ENCODE results near the gene SPATS2.

Gene SPATS2

GRCh38 chr12:49559011-49559675 is 191.9 kb downstream of the SPATS2 start:
- DNase-seq, result no peak

GRCh38 chr12:49560695-49561094 is 193.4 kb downstream of the SPATS2 start:
- DNase-seq, result no peak

GRCh38 chr12:49562233-49562632 is 195.0 kb downstream of the SPATS2 start:
- DNase-seq, result no peak

GRCh38 chr12:49562831-49563230 is 195.6 kb downstream of the SPATS2 start:
- no peak for DNase-seq

DNA sequence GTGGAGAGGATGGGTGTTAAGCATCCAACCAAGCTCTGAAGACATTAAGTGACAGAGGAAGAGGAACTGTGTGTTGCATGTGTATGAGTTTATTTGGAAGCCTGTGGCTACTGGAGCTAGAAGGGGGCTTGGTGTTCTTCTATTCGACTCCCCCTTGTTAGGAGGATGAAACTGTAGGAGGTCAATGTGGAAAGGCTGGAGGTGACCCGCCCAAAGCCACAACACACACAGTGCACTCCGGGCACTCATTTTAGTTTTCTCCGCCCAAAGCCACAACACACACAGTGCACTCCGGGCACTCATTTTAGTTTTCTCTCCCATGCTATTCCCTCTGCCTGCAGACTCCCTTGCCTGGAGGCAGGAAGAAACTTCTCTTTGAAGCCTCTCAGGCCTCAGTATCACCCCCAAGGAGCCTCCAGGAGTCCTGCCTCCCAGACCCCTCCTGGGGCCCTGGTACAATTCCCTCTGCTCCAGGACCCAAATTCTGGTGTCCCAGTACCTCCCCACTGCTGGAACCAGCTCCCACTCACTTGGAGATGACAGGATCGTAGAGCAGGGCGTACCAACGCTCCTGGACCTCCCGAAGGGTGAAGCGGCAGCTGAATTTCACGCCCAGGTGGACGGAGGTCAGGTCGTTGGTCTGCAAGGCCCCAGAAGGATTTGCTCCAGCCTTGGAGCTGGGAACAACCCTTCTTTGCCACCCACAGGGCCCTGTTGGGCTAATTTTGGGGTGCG is 196.9 kb downstream of the SPATS2 start:
- no peak for DNase-seq

- no peak for DNase-seq
These were observed 197.6 kb downstream of the SPATS2 start for GRCh38 chr12:49564686-49565405.

GRCh38 chr12:49565406-49566265 is 198.4 kb downstream of the SPATS2 start:
- DNase-seq, result no peak

GRCh38 chr12:49566361-49566760 is 199.1 kb downstream of the SPATS2 start:
- DNase-seq, result no peak

DNA sequence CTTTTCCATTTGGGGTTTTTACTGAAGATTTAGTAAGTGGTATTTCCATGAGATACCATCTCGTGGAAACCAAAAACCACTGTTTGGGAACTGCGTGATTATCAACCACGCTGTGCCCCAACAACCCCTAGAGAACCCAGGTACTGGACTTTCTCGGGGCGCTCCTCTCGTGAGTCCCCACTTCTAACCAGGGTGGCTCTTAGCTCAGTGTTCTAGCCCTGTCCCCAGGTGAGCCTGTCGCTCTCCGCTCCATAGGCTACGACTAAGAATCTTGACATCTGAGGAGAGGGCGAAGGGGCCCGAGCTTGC is 200.0 kb downstream of the SPATS2 start:
- no peak for DNase-seq

GRCh38 chr12:49567611-49568441 is 200.6 kb downstream of the SPATS2 start, which contains the start of gene MCRS1:
MCRS1 (minus strand) TSS chr12:49568142; CDS start chr12:49566731, 1,411 bp downstream.
- peak; percentile 89 for DNase-seq

GRCh38 chr12:49568442-49569162 is 201.3 kb downstream of the SPATS2 start:
- DNase-seq, result no peak
